Muscle of arm (tissue), 12 donors: ENCODE measurements around the gene GLYR1. TPM values are rescaled to one million over a fixed set of nuclear protein-coding genes. Genes with fewer than 3 reads are reported as not detected.
A peak's percentile ranks its signal among the peaks of the same experiment; 100 is the strongest.
"Not testable (repeated sequence)": the region's sequence is repeated elsewhere in the genome, so short reads cannot be mapped to it uniquely, and the experiment has no call there.

Source experiments
- DNase-seq: peaks from one replicate; pipeline ENCODE4 v3.0.0-alpha.2; 2013
- polyA plus RNA-seq, 12 donors: library from polyadenylated mRNA; unstranded; fragments of 120-200 nt; gene quantifications; one replicate each; pipeline ENCODE4 v1.2.1, GENCODE V29; 2013; ENCODE audit not compliant: insufficient read length in 12 of 12

Gene GLYR1
- polyA plus RNA-seq, 12 donors = 47.7 to 64.0 (median 56.2) TPM; not detected in 1

GRCh38 chr16:4792951-4793513, 54.1 kb downstream of the GLYR1 start:
- DNase-seq = no peak

GRCh38 chr16:4790871-4791270, 56.2 kb downstream of the GLYR1 start:
- no peak for DNase-seq

DNA sequence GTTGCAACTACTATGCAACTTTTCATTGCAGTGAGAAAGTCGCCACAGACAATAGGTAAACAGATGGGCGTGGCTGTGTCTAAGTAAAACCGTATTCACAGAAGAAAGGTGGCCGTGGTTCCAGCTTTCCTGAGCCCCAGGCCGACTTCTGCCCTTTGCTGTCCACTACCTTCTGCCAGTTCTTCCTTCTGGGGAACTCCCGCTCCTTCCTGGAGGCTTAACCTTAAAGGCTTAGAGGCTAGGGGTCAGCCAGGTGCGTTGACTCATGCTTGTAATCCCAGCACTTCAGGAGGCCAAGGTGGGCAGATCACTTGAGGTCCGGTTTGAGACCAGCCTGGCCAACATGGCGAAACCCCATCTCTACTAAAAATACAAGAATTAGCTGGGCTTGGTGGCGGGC, 56.8 kb downstream of the GLYR1 start:
- no peak for DNase-seq

GRCh38 chr16:4788910-4789309, 58.2 kb downstream of the GLYR1 start:
- DNase-seq = no peak

DNA sequence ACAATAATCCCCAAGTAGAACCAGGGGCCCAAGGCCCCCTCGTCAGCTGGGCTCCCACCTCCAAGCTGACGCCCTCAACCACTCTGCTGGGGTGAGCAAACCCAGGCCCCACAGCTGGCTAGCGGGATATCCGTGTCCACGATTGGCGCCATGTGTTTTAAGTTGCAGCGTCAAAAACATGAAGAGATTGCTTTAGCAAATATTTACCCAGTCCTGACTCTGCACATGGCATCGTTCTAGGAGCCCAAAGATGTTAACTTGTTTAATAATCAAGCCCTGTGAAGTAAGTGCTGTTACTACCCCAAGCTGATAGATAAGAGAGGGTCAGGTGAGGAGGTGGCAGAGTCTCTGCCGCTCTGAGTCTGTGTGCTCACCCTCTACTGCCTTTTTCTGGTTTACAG, 58.6 kb downstream of the GLYR1 start:
- no peak for DNase-seq

- DNase-seq = no peak
Measured at GRCh38 chr16:4787627-4788482, 59.2 kb downstream of the GLYR1 start, which contains the start of gene SEPTIN12. TSS of gene SEPTIN12 (minus strand) at chr16:4788345. CDS start at chr16:4787645, 700 bp downstream.

- DNase-seq = no peak
Measured at GRCh38 chr16:4787068-4787467, 60.0 kb downstream of the GLYR1 start.

GRCh38 chr16:4785758-4786433, 61.2 kb downstream of the GLYR1 start:
- no peak for DNase-seq

DNA sequence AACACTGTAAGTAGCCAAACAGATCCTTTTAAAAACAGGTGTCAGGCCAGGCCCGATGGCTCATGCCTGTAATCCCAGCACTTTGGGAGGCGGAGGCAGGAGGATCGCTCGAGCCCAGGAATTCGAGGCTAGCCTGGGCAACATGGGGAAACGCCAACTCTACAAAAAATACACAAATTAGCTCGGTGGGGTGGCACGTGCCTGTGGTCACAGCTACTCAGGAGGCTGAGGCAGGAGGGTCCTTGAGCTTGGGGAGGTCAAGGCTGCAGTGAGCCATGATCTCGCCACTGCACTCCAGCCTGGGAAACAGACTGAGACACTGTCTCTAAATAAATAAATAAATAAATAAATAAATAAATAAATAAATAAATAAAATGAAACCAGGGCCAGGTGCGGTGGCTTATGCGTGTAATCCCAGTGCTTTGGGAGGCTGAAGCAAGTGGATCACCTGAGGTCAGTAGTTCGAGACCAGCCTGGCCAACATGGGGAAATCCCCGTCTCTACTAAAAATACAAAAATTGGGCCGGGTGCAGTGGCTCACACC, 62.6 kb downstream of the GLYR1 start:
- not testable (repeated sequence) for DNase-seq

DNA sequence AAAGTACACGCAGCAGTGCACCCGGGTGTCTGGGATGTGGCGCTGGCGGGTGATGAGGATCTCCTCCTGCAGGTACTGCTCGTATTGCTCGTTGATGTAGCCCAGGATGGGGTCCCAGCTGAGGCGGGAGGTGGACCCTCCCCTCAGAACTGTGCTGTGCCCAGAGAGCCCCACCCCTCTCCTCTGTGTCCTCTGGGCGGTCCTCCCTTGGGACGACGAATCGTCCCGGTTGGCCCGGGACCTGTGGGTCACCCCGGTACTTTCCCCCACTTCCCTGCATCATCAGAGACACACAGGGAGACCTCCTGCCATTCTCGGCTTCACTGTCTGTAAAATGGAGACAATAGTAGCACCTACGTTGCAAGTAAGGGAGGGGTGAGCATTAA, 63.1 kb downstream of the GLYR1 start:
- no peak for DNase-seq

- DNase-seq = no peak
Measured at GRCh38 chr16:4783251-4783950, 63.7 kb downstream of the GLYR1 start.

DNA sequence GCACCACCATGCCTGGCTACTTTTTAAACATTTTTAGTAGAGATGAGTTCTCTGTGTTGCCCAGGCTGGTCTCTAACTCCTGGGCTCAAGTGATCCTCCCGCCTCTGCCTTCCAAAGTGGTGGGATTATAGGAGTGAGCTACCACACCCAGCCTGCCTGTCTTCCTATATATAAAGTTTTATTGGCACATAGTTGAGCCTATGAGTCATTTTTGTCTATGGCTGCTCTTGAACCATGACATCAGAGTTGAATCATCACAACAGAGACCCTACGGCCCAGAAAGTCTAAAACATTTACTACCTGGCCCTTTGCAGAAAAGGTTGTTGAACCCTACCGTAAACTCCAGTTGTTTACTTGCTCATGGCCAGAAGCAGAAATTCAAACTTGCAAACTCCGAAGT, 66.9 kb downstream of the GLYR1 start:
- DNase-seq = no peak

DNA sequence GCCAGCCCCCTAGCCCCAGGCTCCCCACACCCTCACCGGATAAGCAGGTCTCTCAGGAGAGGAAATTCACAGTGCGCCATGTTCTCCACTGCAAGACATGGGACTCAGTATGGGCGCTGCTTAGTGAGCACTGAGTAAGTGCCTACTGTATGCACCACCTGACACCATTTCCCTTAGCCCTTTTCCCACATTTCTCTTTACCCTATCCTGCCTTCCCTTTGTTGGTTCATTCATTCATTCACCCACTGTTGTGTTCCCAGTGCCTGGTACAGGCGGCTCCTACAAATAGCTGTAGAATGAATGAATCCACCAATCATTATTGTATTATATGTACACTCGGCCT, 69.1 kb downstream of the GLYR1 start:
- DNase-seq = no peak

- no peak for DNase-seq
Measured at GRCh38 chr16:4777339-4778049, 69.6 kb downstream of the GLYR1 start.

- DNase-seq = no peak
Measured at GRCh38 chr16:4776141-4776705, 70.9 kb downstream of the GLYR1 start.

DNA sequence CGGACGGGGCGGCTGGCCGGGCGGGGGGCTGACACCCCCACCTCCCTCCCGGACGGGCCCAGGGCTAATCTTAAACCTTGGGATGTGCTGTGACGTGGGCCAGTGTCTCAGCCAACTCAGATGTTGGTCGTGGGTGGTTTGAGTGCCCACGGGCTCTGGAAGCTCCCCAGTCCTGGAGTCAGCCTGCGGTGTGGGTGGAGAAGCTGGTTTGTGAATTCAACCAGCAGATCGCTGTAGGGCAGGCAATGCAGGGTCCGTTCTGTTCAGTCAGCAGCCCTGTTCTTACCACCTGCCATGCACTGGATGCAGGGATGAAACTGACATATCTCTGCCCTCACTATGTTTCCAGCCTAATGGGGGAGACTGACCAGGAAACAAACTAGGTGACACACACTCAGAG, 72.1 kb downstream of the GLYR1 start:
- no peak for DNase-seq

DNA sequence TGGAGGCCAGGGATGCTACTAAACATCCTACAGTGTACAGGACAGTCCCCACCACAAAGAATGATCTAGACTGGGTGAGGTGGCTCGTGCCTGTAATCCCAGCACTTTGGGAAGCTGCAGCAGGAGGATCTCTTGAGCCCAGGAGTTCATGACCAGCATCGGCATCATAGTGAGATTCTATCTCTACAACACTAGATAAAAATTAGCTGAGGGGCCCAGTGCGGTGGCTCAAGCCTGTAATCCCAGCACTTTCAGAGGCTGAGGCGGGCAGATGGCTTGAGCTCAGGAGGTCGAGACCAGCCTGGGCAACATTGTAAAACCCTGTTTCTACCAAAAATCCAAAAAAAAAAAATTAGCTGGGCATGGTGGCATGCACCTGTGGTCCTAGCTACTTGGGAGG, 74.7 kb downstream of the GLYR1 start:
- no peak for DNase-seq

- DNase-seq = no peak
Measured at GRCh38 chr16:4771646-4772045, 75.4 kb downstream of the GLYR1 start.

DNA sequence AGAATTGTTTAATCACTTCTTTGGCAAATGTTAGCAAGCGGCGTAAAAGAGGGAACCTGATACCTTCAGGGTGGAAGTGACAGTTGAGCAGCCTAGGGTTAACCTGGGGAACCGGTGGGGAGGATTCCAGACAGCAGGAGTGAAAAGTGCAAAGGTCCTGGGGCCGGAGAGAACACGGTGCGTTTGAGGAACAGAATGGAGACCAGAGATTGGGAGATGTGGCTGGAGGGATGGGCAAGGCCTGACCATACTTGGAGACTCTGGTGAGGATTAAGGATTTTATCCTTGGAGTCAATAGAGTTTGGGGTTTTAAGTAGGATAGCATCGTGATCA, 77.8 kb downstream of the GLYR1 start:
- DNase-seq = no peak

DNA sequence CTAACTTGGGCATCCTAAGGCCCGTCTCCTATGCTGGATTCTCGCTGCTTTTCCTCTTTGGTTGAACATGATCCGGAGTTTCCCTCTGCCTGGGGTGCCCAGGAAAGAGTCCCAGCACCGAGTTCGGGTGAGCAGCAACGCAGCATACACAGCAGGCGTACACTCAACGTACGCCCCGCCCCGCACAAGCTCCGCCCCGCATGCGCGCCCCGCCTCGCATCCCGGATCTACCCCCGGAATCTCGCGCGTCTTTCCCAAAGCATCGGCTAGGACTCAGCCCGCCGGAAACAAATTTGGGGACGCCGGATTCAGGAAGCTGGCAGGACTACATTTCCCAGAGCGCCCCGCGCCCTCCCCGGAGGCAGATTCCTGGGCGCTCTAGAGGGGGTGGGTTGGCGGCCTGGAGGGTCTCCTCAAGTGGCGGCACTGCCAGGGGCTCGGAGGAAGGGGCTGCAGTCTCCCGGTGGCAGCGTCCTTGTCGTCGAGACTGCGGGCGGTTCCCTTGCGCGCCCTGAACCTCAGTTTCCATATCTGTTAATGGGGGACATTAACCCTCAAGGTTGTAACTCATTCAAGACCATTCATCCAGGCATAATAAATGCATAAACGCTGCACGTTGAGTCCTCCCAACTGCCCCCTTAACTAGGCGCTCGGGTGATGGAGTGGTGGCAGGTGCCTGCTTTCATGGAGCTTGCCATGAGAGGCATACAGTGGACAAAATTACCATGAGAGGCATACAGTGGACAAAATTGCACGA, 78.4 kb downstream of the GLYR1 start:
- peak; percentile 97 for DNase-seq
